Neuron (in vitro differentiated cells): Measurements from ENCODE around the gene CPLX1.

ENCODE experiments used
- H2AFZ ChIP-seq: one replicate; pipeline ENCODE4 v1.6.1; 2013; ENCODE audit warnings: low read depth, mild to moderate bottlenecking, inconsistent platforms, low read length, moderate library complexity
- H3K27me3 ChIP-seq: one replicate; pipeline ENCODE4 v1.6.1; 2013; ENCODE audit warnings: low read length; ENCODE audit not compliant: insufficient read depth
- H3K36me3 ChIP-seq: one replicate; pipeline ENCODE4 v1.6.1; 2013; ENCODE audit warnings: low read length; ENCODE audit not compliant: insufficient read depth
- H3K4me1 ChIP-seq: one replicate; pipeline ENCODE4 v1.6.1; 2013; ENCODE audit warnings: low read length; ENCODE audit not compliant: insufficient read depth
- H3K4me3 ChIP-seq: 2 replicates; pipeline ENCODE4 v1.5.1; 2013; ENCODE audit warnings: mild to moderate bottlenecking, low read length, moderate library complexity
- H3K9me3 ChIP-seq: one replicate; pipeline ENCODE4 v1.6.1; 2013; ENCODE audit warnings: low read length

CPLX1 gene

DNA sequence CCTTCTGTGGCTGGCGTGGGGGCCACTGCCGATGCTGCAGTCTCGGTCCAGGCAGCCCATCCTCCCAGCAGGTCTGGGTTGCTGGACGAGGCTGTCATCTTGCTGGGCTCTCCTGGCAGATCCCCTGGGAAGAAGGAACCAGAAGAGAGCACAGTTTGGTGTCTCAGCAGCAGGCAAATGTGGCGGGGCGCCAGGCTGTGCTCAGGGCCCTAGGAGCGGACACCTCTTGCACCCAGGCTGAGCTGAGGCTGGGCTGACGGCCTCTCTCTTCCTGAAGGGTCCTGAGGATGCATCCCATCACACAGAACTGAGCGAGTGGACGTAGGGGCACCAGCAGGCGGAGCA lies 39.2 kb upstream of the CPLX1 start:
- Histone ChIP-seq H3K4me1 (no peaks in the 10 kb centered on the region), H3K9me3 (peaks cover 14% of the 10 kb centered on the region), H3K27me3 (no peaks in the 10 kb centered on the region), H3K4me3 (no peak overlapping the region), H2AFZ (no peak overlapping the region), H3K36me3 (peaks cover 83% of the 10 kb centered on the region)

GRCh38 chr4:864456-865120 lies 38.7 kb upstream of the CPLX1 start:
- Histone ChIP-seq H3K4me3 (no peak overlapping the region), H3K4me1 (no peaks in the 10 kb centered on the region), H3K27me3 (no peaks in the 10 kb centered on the region), H3K36me3 (peaks cover 81% of the 10 kb centered on the region), H3K9me3 (peaks cover 10% of the 10 kb centered on the region), H2AFZ (no peak overlapping the region)

DNA sequence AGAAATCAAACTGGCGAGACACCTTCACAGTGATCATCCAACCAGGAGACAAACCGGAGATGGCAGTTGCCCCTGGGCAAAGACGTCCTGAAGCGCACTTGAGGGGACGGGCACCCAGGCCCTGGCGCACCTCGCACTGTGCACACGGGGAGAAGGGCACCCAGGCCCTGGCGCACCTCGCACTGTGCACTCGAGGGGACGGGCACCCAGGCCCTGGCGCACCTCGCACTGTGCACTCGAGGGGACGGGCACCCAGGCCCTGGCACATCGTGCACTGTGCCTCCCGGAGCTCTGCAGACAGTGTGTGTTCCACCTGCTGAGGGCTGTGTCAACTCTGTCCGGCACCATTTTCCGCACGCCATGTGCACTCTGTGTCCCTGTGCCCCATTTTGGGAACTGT lies 34.6 kb upstream of the CPLX1 start:
- Histone ChIP-seq H3K4me3 (no peak overlapping the region), H3K9me3 (peaks cover 10% of the 10 kb centered on the region), H3K36me3 (peaks cover 87% of the 10 kb centered on the region), H3K4me1 (no peaks in the 10 kb centered on the region), H3K27me3 (no peaks in the 10 kb centered on the region), H2AFZ (no peak overlapping the region)

DNA sequence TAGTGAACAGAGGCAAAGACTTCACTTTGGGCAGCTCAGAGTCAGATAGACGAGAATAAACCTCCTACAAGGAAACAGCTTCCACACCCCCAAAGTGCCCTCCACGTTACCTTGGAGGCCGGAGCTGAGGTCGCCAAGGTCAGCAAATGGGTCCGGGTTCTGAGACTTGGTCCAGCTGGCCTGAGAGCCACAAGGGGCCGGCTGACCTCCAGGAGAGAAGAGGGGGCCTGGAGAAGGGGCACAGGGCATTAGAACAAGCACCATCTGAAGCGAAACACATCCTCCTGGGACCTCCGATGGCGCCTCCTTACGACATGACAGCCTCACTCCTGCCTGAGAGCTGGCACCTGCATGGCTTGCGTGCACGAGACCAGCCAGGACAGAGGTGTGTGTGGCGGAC lies 33.6 kb upstream of the CPLX1 start:
- H3K9me3 ChIP-seq = peaks cover 7% of the 10 kb centered on the region

DNA sequence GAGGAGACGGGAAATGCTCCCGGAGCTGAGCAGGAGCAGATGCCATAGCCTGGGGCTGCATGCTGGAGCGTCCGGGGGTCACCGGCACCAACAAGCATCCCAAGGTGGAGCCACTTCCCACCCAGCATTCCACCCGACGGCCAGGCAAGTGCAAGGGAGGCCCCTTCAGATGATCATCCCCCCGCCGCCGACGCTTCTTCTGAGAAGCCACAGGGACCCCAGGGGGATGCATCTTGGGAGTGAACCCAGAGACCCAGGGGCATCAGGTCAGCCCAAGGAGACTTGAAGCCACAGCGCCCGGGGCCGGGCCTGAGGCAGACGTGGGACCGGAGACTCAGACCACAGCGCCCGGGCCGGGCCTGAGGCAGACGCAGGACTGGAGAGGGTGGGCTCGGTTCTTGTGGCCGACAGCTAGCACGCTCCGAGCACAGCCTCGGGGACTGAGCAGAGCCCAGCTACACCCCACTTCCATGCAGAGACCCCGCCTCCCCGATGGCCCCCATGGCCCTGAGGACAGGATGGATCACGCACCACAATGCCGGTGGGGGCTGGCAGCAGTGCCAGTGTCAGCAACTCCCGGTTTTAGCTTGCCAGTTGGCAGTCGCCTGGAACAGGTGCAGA lies 33.0 kb upstream of the CPLX1 start:
- Histone ChIP-seq H3K27me3 (no peaks in the 10 kb centered on the region), H3K9me3 (peaks cover 10% of the 10 kb centered on the region), H3K4me1 (no peaks in the 10 kb centered on the region), H2AFZ (no peak overlapping the region), H3K4me3 (no peak overlapping the region), H3K36me3 (peaks cover 79% of the 10 kb centered on the region)

More for the DNA sequence above, 33.6 kb upstream of the CPLX1 start:
- Histone ChIP-seq H3K36me3 (peaks cover 82% of the 10 kb centered on the region), H3K4me1 (no peaks in the 10 kb centered on the region), H3K27me3 (no peaks in the 10 kb centered on the region), H3K4me3 (no peak overlapping the region), H2AFZ (no peak overlapping the region)

DNA sequence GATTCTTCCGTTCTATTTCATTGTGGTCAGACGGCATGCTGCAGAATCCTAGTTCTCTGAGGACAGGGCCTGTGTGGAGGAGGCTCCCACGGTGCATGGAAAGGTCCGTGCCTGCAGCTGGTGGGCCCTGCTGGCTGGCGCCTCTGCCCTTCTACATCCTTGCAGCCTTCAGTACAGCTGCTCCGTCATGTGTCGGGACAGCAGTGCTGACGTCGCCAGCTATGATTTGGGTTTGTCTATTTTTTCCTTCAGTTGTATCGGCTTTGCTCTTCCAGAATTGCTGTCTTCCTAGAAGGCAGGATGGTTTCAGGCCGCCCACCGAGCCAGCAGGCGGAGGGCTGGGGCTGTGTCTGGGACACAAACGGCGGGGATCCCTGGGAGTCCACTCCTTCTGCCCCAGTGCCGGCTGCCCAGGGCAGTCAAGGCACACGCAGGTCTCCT lies 32.1 kb upstream of the CPLX1 start:
- no peak overlapping the region for H2AFZ ChIP-seq
- no peaks in the 10 kb centered on the region for H3K4me1 ChIP-seq
- H3K27me3 ChIP-seq = no peaks in the 10 kb centered on the region
- no peak overlapping the region for H3K4me3 ChIP-seq
- peaks cover 7% of the 10 kb centered on the region for H3K9me3 ChIP-seq
- H3K36me3 ChIP-seq = peaks cover 72% of the 10 kb centered on the region

GRCh38 chr4:857461-857860 lies 31.5 kb upstream of the CPLX1 start:
- H2AFZ ChIP-seq = no peak overlapping the region
- H3K4me1 ChIP-seq = no peaks in the 10 kb centered on the region
- H3K4me3 ChIP-seq = no peak overlapping the region
- H3K27me3 ChIP-seq = no peaks in the 10 kb centered on the region
- peaks cover 68% of the 10 kb centered on the region for H3K36me3 ChIP-seq
- peaks cover 3% of the 10 kb centered on the region for H3K9me3 ChIP-seq

DNA sequence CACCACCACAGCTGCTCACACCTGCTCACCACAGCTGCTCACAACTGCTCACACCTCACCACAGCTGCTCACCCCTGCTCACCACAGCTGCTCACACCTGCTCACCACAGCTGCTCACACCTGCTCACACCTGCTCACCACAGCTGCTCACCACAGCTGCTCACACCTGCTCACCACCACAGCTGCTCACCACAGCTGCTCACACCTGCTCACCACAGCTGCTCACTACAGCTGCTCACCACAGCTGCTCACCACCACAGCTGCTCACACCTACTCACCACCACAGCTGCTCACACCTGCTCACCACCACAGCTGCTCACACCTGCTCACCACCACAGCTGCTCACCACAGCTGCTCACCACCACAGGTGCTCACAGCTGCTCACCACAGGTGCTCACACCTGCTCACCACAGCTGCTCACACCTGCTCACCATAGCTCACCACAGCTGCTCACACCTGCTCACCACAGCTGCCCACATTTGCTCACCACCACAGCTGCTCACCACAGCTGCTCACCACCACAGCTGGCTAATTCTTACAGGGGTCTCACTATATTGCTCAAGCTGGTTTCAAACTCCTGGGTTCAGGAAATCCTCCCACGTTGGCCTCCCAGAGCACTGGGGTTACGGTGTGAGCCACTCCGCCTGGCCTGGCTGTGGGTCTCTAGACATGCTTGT lies 30.4 kb upstream of the CPLX1 start:
- H2AFZ ChIP-seq = no peak overlapping the region
- H3K9me3 ChIP-seq = peaks cover 3% of the 10 kb centered on the region
- peaks cover 68% of the 10 kb centered on the region for H3K36me3 ChIP-seq
- H3K27me3 ChIP-seq = no peaks in the 10 kb centered on the region
- H3K4me1 ChIP-seq = no peaks in the 10 kb centered on the region
- no peak overlapping the region for H3K4me3 ChIP-seq

GRCh38 chr4:855880-856224 lies 29.9 kb upstream of the CPLX1 start:
- Histone ChIP-seq H2AFZ (no peak overlapping the region), H3K4me3 (no peak overlapping the region), H3K4me1 (no peaks in the 10 kb centered on the region), H3K9me3 (peaks cover 3% of the 10 kb centered on the region), H3K36me3 (peaks cover 65% of the 10 kb centered on the region), H3K27me3 (no peaks in the 10 kb centered on the region)

GRCh38 chr4:854356-854755 lies 28.4 kb upstream of the CPLX1 start:
- no peak overlapping the region for H3K4me3 ChIP-seq
- peaks cover 3% of the 10 kb centered on the region for H3K9me3 ChIP-seq
- no peaks in the 10 kb centered on the region for H3K27me3 ChIP-seq
- H2AFZ ChIP-seq = no peak overlapping the region
- H3K4me1 ChIP-seq = no peaks in the 10 kb centered on the region
- H3K36me3 ChIP-seq = peaks cover 62% of the 10 kb centered on the region

GRCh38 chr4:853416-853781 lies 27.5 kb upstream of the CPLX1 start:
- Histone ChIP-seq H3K9me3 (peaks cover 3% of the 10 kb centered on the region), H3K4me1 (no peaks in the 10 kb centered on the region), H3K27me3 (no peaks in the 10 kb centered on the region), H3K4me3 (no peak overlapping the region), H3K36me3 (peaks cover 53% of the 10 kb centered on the region), H2AFZ (no peak overlapping the region)

GRCh38 chr4:851701-852430 lies 25.9 kb upstream of the CPLX1 start:
- H3K36me3 ChIP-seq = peaks cover 45% of the 10 kb centered on the region
- H3K27me3 ChIP-seq = no peaks in the 10 kb centered on the region
- no peak overlapping the region for H3K4me3 ChIP-seq
- peaks cover 7% of the 10 kb centered on the region for H3K9me3 ChIP-seq
- no peak overlapping the region for H2AFZ ChIP-seq
- H3K4me1 ChIP-seq = no peaks in the 10 kb centered on the region

- Histone ChIP-seq H3K36me3 (peaks cover 34% of the 10 kb centered on the region), H3K27me3 (no peaks in the 10 kb centered on the region), H3K9me3 (peaks cover 7% of the 10 kb centered on the region), H3K4me3 (no peak overlapping the region), H3K4me1 (no peaks in the 10 kb centered on the region), H2AFZ (no peak overlapping the region)
These were observed 24.5 kb upstream of the CPLX1 start for GRCh38 chr4:850323-850945.
